Inflammatory macrophage treated with lipopolysaccharide for 4 hours (primary cell): Measurements from ENCODE around the gene NRG3.

Experiments used
- DNase-seq: peaks from one replicate; pipeline ENCODE4 v3.0.0-alpha.2; 2020

NRG3 gene

DNA sequence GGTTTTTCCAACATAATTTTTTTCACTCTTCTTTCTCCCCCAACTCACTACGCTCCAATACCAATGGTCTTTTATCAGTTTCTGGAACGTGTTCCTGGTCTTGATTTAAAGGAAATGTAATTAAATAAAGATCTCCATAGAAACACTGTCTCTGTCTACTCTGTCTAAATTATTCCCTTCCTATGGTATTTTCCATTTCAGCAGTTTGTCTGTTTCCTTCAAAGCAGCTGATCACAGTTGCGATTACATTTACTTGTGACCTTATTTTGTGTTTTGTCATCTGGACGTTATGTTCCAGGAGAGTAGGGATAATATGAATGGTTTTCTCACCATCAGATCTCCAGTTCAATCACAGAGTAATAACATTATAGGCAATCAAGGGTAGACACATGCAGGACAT lies 359.2 kb downstream of the NRG3 start:
- no peak for DNase-seq

DNA sequence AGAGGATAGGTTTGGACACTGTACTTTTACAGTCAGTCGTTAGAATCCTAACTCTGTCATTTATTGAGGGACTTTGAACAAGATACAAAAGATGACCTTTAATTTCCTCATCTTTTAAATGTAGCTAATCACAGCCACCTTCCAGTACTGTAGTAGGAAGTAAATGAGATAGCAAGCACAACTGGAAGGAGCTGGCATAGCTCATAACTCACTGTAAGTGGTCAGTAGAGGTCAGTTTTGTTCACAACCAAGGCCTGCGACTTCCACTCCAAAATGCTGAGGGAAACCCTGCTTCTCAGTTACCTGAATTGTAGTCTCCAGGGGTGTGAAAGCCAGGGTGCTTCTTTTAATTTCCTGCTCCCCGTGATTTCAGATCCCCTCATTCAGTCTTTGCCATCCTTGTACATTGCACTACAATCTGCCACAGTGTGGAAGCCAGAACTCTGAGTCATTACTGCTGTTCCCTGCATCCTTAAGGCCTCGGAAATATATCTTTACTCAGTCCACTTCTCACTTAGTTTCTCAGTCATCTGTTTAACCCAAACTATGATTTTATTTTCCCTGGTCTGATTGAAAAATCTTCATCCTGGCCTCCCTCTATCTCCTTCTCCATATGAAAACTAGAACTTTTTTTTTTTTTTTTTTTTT lies 361.2 kb downstream of the NRG3 start:
- no peak for DNase-seq

DNA sequence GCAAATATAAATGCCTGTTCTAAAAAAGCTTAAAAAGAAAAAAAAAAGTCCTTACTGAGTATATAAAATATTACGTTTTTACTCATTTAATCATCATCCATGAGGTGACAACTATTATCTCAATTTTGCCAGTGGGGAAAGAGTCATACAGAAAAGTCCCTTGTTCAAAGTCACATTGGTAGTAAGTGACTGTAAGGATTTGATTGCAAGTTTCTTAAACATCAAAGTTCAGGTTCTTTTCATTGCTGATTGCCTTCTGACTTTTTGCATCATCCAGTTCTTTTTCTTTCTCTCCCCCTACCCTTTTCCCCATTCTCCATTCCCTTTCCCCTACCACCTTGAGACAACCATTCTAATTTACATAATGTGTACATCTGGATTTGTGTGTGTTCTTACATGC lies 363.3 kb downstream of the NRG3 start:
- no peak for DNase-seq

DNA sequence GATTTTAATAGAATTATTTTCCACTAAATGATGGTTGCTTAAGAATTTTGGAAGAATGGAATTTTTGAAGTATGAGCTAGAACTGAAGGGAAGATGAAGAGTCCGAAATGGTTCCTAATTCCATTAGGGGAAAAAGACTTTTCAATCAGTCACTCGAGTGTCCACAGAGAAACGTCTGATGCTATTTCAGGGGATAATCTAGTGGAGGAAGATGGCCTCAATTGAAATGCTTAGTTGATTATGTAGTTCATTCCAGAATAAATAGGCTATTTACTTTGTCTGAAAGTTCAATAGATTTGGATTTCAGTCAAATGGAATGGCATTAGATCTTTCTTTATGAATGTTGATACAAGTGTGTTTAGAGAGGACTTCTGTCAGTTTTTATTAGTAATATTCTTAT lies 365.4 kb downstream of the NRG3 start:
- no peak for DNase-seq

DNA sequence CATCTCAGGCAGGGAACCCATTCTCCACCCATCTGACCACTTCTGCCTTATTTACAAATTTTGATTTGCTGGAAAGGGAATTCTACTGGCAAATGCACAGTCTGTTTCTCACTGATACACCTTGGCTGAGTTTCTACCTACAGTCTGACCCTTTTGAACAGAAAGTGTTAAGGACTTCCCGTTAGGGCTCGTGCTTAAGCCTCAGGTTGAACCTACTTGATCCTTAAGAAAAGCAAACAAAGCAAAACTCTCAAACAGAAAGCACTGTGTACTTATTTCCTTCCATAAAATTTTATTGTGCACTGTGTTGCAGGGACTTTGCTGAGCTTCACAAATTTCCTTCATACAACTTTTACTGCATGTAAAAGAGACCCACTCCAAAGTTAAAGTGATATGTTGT lies 367.8 kb downstream of the NRG3 start:
- no peak for DNase-seq

DNA sequence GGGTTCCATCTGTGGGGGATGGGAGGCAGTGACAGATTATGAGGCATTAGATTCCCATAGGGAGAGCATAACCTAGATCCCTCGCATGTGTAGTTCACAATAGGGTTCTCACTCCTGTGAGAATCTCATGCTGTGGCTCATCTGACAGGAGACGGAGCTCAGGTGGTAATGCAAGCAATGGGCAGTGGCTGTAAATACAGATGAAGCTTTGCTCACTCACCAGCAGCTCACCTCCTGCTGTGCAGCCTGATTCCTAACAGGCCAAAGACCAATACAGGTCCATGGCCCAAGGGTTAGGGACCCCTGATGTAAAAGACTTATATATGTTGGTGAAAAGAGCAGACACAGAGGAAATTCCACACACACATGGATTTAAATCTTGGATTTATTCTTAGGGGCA lies 370.2 kb downstream of the NRG3 start:
- DNase-seq, result no peak

DNA sequence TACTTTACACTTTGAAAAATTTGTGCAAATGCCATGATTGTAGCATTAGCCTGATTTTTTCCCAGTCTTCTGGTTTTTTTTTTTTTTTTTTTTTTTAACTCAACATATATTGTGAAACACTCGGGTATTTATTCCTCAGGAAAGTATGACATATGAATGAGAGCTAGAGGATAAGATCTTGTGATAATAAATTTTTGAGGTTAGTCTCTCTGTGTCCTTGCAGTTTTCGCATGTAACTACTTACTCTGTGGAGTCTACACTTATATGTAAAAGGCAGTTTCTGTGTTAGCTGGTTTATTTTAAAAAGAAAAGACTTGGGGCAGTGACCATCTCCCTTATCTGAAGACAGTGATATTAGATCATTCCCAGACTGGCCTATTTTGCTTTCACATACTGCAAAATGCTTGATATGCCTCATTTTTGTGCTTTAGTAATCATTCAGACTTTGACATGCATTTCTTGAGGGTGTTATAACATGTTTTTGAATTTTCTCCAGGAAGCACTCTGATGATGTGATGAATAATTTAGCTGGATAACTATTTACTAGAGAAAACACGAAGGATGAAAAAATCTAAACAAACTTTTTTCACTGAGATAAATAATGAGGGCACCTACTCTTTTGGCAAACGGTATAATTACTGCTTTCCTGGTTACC lies 371.0 kb downstream of the NRG3 start:
- no peak for DNase-seq

DNA sequence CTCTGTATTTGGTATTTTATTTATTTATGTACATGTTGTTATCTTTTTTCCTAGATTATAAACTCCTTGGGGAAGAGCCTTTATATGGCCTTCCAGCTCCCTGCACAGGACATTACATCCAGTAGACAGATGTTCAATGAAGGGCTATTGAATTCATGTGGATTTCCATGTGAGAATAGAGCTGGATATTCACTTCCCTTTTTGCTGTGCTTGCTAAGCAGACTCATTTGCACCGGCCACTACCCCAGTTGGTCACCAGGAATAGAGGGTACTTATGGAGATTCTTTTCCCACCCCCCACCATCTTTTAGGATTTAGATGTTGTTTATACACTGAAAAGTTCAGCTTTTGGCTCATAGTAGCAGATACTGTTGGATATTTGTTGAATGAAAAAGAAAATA lies 374.1 kb downstream of the NRG3 start:
- DNase-seq, result no peak

DNA sequence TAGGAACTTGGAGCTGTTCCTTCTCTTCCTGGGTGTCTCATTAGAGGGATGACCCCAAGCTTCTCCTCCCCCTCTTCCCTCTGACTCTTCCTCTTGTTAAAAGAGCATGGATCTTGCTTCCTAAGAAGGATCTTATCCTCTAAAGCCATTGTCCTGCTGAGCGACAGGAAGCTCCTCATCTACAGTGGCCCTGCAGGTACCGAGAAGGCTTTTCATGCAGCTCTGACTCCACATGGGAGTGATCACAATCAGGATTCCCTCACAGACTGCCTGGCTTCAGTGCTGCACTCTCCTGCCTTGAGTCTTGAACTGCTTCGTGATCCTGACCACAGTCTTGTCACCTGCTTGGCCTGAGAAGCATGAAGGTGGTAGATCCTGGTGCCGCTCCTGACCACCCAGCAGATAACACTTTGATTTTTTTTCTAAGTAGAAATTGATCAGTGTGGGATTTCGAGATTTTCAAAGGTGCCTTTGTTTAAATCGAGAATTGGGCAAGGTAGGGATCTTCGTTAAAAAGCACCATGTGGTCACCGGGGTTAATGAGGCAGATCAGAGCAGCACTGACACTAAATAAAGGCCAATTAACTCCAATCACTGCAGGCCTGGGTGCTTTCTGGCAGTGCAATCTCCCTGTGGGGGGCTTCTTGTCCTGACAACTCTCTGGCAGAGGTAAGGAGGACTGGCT lies 376.4 kb downstream of the NRG3 start:
- DNase-seq, result no peak

DNA sequence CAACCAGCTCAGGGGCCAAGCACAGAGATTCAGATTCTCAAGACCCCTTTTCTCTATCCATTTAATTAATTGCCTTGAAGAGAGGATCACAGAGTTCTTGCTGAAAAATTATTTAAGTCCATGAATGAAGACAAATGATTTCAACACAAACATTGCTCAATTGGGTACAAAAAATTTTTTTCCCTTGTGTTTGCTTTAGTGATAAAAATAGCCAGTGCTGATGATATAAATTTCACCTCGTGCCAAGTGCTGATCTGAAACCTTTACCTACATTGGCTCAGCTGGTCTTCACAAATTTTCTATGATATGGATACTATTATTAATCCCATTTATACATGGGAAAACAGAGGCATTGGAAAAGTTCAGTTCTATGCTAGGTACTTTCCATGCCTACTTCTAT lies 377.1 kb downstream of the NRG3 start:
- DNase-seq, result no peak

DNA sequence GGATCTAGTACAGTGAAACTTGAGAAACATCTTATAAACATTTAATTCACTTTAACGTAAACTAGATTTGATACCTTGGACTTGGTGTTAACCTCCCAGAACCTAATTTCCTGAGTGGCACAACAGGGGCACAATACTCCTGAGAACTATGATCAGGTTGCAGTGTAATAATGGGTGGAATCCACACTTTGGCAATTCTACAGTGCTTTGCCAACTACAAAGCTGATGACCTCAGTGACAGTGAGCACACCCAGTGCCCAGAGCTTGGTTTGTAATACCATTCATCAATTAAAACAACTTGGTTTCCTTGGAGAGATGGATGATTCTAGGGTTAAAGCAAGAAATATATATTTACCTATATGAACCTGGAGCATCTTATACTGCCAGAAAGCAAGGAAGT lies 379.2 kb downstream of the NRG3 start:
- no peak for DNase-seq

DNA sequence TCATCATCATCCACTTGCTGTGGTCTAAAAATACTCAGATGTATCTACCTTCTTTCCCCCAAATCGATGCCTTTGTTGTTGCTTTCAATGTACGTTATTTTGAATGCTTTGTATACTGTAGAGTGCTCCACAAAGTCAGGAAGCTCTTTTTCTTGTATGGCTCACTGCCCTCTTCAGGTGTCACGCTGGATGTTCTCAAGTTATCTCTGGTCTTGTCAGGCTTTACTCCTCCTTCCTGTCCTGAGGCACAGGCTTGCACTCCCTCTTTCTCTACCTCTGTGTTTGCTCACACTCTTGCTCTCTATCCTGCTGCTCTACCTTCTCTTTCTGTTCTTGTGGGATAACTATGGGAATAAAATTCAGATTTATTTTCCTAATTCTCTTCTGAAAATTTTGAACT lies 381.3 kb downstream of the NRG3 start:
- DNase-seq, result no peak

DNA sequence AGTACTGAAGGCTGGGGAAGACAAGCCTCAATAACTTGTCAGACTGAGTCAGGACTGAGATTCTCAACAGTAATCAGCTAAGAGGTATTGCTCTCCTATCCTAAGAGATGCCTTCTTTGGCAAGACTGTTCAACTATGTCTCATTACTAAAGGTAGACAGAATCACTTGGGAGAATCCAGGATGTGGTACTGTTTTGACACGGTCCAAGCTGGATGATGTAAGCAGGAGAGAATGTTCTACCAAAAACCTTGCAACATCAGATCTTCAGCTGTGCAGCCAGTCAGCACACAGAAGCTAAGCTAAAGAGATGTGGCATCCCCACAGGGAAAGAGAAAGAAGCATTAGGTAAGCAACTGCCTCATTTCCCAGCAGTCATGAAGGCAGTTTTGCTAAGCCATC lies 391.4 kb downstream of the NRG3 start:
- DNase-seq, result no peak

DNA sequence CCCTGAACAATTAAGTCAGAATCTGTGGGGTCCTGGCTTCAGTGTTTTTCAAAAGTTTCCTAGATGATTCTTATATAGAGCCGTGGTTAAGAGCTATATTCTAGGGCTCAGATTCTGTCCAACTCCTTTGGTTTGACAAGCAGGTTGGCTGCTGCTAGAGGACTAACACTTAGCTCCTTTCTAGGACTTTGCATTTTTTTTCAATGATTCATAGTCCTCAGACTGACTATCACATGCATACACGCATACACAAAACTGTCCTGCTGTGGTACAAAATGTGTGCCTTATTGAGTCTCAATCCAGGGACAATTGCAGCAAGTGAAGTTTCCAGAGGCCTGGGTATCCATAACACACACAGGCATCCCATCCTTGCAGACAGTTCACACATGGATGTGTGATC lies 392.0 kb downstream of the NRG3 start:
- no peak for DNase-seq

DNA sequence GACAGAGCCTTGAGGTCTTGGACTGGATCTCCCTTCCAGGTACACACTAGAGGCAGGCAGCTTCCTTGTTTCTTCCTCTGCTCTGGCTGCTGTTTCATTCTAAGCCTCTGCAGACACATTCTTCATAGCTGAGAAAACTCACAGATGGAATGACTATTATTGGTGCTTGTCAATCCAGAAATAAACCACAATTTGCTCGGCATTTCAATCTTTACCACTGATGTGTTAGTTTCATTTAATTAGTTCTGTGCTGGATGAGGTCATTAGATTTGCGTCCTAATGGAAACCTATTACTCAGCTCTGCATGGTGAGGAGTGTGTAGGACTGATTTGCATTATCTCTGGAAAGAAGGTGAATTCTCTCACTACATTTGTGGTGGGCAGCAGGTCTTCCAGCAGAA lies 392.5 kb downstream of the NRG3 start:
- no peak for DNase-seq

DNA sequence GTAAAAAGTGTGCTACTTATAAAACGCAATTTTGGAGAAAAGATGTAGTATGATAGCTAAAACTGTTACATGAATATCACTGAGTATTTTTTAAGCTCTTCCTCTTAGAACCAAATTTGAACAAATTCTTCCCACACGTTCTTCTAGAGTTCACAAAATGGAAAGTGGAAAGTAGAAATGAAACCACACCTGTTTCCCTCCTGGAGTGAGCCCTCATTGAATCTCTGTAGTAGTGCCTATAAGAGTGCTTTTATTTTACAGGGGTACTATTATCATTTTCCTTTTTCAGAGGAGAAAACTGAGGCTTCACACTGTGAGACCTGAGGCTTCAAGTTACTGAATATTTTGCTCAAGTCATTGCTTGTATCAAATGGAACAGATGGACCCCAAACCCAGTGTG lies 393.0 kb downstream of the NRG3 start:
- no peak for DNase-seq

DNA sequence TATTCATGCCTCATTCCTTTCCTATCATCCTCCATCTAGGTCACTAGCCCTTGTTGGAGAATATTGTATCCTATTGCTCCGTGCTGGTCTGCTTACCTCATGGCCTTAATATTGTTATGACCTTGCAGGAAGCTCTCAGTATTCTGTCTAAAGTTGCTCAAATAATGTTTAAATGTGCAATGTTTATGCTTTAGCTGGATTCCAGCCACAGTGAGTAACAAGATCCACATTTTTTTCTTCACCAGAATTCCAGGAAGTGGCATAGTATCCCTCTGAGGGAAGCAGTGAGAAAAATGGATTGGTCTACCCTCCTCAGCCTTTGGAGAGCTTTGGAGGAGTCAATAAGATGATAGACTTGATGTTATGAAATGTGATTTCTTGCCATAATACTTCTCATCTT lies 402.6 kb downstream of the NRG3 start:
- no peak for DNase-seq

DNA sequence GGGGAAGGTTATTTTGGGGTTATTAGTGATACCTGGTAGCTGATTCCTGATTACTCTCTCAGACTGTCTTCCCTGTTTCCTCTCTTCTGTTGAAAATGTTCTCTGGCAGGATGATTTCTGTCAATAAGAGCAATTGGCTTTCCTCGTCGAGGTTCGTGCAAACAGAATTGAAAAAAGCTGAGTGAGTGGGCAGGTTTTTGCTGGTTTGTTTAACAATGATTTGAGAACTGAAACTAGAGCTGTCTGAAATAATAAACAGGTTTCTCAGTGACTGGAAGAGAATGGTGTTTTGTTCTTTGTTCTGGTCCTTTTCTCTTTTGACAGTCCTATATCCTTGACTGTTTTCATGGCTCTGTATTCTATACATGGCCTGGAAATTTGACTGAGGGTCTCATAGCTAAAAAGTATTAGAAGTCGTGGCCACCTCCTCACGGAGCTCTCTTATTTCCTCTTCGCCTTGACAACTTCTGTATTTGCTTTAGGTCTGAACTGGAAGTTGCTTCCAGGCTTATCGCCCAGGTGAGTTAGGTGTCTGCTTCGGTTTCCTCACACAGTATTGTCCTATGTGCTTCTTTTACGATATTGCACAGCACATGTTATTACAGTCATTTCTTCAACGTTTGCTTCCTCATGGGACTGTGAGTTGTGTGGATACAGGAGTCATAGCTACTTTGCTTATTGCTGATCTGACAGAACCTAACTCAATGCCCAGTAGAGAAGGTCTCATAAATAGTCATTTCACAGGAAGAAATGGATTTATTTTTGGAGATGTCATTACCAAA lies 403.6 kb downstream of the NRG3 start:
- no peak for DNase-seq

DNA sequence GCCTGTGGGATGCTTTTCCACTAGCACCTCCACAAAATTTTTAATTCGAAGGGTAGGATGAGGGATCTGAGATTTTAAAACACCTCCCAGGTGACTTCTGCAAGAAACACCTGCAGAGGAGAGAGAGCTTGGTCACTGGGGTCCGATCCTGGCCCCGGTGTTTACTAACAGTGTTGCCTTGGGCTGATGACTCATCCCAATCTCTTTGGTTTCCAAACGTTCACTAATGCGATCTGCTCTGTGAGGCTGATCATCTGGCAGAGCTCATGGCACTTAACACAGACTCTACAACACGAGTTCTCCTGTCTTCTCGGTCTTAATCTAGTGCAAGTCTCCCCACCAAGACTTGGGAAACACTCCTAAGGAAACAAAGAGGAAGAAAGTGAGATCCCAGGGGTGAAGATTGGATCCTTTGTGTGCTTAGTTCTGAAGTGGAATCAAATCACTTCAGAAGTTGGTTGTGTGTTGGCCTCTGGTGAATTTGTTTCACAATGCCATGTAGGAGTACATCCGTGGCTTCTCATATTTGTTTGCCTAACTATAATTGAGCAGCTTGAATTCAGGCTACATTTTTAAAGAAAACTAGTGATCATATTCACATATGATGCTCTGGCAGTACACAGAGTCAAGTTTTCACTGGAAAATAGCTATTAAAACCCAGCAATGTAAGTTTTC lies 407.9 kb downstream of the NRG3 start:
- DNase-seq, result no peak

DNA sequence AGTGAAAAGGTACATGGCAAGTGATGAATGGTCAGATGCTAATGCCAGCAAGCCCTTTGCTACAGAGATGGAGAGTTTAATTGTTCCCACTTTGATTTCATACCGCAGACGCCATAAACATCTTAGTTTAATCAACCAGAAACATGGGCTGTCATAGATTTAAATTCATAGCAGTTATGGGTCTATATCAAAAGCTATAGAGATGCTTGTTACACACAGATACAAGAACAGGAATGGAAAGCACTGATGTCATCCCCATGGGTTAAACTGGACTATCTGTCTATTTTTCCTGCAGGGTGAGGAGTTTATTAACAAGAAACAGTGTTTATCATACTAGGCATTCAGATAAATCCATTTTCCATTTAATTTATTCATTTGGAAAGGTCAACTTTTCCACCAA lies 409.2 kb downstream of the NRG3 start:
- no peak for DNase-seq

DNA sequence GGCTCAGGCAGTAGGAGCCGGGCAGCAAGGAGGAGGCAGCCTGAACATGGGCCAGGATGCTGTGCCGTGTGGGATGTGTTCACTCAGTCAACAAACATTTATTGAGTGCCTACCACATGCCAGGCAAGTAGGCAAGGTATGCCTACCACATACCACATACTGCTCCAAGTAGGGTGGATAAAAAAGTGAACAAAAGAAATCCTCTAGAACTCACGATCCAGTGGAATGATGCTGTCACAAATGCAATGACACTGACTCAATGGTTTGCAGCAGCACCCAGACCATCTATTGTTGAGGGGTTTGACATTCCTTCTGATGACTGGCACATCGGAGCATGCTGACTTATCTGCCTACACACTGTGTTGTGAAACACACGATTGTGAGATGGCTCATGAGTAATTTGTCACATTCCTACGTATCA lies 413.5 kb downstream of the NRG3 start:
- no peak for DNase-seq

DNA sequence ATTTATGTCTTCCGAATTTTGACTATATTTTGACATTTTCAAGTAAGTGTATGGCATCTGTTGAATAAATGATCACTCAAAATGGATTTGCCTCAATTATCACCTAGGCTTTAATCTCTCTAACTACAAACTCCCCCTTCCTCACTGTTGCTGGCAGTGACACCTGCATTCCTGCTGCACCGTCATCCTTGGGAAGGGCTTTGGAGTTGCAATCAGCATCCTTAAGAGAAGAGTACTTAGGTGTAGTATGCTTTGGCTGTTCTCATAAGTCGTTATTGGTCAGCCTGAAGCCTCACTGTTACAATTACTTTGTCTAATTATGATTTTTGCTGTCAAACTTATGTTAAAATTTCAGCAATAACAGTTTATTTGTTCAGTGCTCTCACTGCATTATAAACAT lies 415.0 kb downstream of the NRG3 start:
- no peak for DNase-seq

DNA sequence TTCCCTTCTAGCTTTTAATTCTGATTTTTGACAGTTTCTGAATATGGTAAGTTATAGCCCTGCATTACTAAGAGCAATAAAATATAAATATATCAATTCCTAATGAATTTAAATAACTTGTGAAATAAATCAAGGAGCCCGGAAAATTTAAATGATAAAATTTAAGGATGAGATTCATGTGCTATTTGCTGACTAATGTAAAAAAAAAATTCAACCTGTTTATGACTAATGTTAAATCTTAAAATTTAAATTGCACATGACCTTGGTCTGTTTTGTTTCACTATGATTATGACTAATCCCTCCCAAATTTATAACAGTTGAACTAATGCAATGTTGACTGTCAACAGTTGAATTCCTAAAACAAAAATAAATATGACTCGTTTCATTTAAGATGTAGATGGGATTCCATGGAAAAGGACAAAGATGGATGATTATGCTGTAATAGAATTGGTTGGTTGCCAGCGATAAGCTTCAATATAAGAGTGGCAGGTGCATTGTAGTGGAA lies 419.9 kb downstream of the NRG3 start:
- DNase-seq, result no peak
